Heart right ventricle (tissue), 16 donors: Measurements from ENCODE around the gene TOP1. TPM values are rescaled to one million over a fixed set of nuclear protein-coding genes. Genes with fewer than 3 reads are reported as not detected.

Experiments
- ATAC-seq, 8 donors: fragments of 200-7000 bp; cut with Tn5 transposase; one replicate each; pipeline ENCODE4 v1.9.1; 2020; ENCODE audit warnings: mild to moderate bottlenecking in 8 of 8, moderate library complexity in 8 of 8, moderate number of reproducible peaks in 1 of 8
- DNase-seq, 2 donors: peaks; one replicate each; pipeline ENCODE4 v3.0.0-alpha.2; 2020
- H3K27ac ChIP-seq, 10 donors: fragments of 200-600 bp; sonication (generic) in 2 of 10; one replicate each; pipeline versions ENCODE4 v1.5.0 to v1.8.0; 2020 to 2022; ENCODE audit warnings: mild to moderate bottlenecking in 3 of 10
- H3K27me3 ChIP-seq, 7 donors: fragments of 200-600 bp; one replicate each; pipeline ENCODE4 v1.8.0; 2021 to 2022; ENCODE audit warnings: mild to moderate bottlenecking in 2 of 7
- H3K36me3 ChIP-seq, 9 donors: fragments of 200-600 bp; sonication (generic) in 1 of 9; one replicate each; pipeline versions ENCODE4 v1.5.0 to v1.8.0; 2020 to 2022; ENCODE audit warnings: mild to moderate bottlenecking in 2 of 9
- H3K4me1 ChIP-seq, 9 donors: fragments of 200-600 bp; sonication (generic) in 1 of 9; one replicate each; pipeline versions ENCODE4 v1.5.0 to v1.8.0; 2020 to 2022; ENCODE audit warnings: mild to moderate bottlenecking in 4 of 9
- H3K4me3 ChIP-seq, 10 donors: fragments of 200-600 bp; sonication (generic) in 2 of 10; one replicate each; pipeline versions ENCODE4 v1.5.0 to v1.8.0; 2020 to 2022; ENCODE audit warnings: mild to moderate bottlenecking in 7 of 10, moderate library complexity in 2 of 10
- H3K9me3 ChIP-seq, 11 donors: fragments of 200-600 bp in 10 of 11; sonication (generic) in 2 of 11; one replicate each; pipeline versions ENCODE4 v1.5.0 to v1.8.0; 2013 to 2022; ENCODE audit warnings: mild to moderate bottlenecking in 2 of 11, control low read depth in 1 of 11, moderate library complexity in 1 of 11
- CTCF ChIP-seq, 9 donors: fragments of 200-600 bp; sonication (generic) in 2 of 9; IDR thresholded peaks; one replicate each; pipeline versions ENCODE4 v1.5.0 to v1.8.0; 2021 to 2022; ENCODE audit warnings: antibody characterized with exemption in 9 of 9, mild to moderate bottlenecking in 5 of 9, moderate library complexity in 1 of 9
- WGBS, 2 donors: extraction: QIAGEN DNeasy Blood & Tissue Kit; methylation state at CpG; one replicate each; pipeline ENCODE4 v1.1.7; 2013; ENCODE audit warnings: inconsistent platforms in 1 of 2; 5-methylcytosine and 5-hydroxymethylcytosine counted together
- intact Hi-C, 10 donors: fragments of 100-400 bp; cut with DNase I; formaldehyde crosslinking; loops; one replicate each; pipeline versions ENCODE4 v1.11.1 to v1.14.2; 2022
- polyA plus RNA-seq, 2 donors: library from polyadenylated mRNA; stranded (reverse); fragments of 200-250 nt; gene quantifications; one replicate each; pipeline ENCODE4 v1.2.3, GENCODE V29; 2013
- total RNA-seq, 10 donors: library from RNA; stranded (reverse); fragmentation: NEBNext Ultra II Directional in 3 of 10; extraction: Animal tissue kit (Norgen Biotek cat#: 25700) in 3 of 10; gene quantifications; one replicate each; pipeline versions ENCODE4 v1.2.1 to v1.2.4, GENCODE V29; 2021 to 2023
- donor health status: Arrhythmogenic right ventricular cardiomyopathy.
- donor health status: ischemic (EF 13 %, LVEDD 7.1; RV severe dilation, severe dysfunction).
- donor health status: healthy with polysubstance abuse.
- donor health status: DM: no; HTN: yes; CAD: no.
- donor health status: DM: no; HTN: no; CAD: no.
- donor health status: ischemic (EF 25% LVEDD 6.9; RV normal size, moderate dysfunction).
- donor health status: ischemic (EF 25% LVEDD 5.7; RV mildly dilated, moderate dysfunction).
- donor health status: healthy.
- donor health status: DM: yes; HTN: yes; CAD: no.
- donor health status: Ischemic cardiomyopathy.
- donor health status: ischemic (EF 35%, LVEDD 5.7; RV mildly dilated, moderate dysfunction).
- donor health status: nonischemic (EF 11% LVEDD 7.7; RV severe dilation, severe dysfunction).
- donor health status: DM: yes; HTN: yes; CAD: no.
- donor health status: PGD.
- donor health status: ischemic (EF 29% LVEDD 5.4; RV normal size, mild dysfunction).
- donor health status: nonischemic (EF 23%, LVEDD 6.1; RV moderate dilation, normal function).

Gene TOP1
- total and polyA plus RNA-seq, 12 donors = 13.5 to 28.3 (median 23.1) TPM

GRCh38 chr20:41047279-41047974 is 18.8 kb downstream of the TOP1 start:
- no peak for TF ChIP-seq CTCF (IDR thresholded peaks at IDR 0.05)
- WGBS, 2 donors = 49 to 51% methylated on average over 5 of the region's 5 CpGs
- Histone ChIP-seq H3K27me3 (no peaks in the 10 kb centered on the region), H3K4me1 (peaks cover 19 to 97% (median 83%) of the 10 kb centered on the region in 9 donors), H3K36me3 (no peaks in the 10 kb centered on the region), H3K27ac (peak overlapping the region in 5 of 10 donors; percentile 24 to 76 (median 58)), H3K9me3 (no peaks in the 10 kb centered on the region), H3K4me3 (peak overlapping the region in 5 of 10 donors; percentile 2 to 44 (median 32))
- DNase-seq (no peak), ATAC-seq (peak in 2 of 8 donors; percentile 4 to 13)
- intact Hi-C loops = loop anchor here in 1 of 10 donors (2.0 kb wide), 1 partner anchor 17 kb away; no protein-coding TSS in a partner anchor

- H3K27me3 ChIP-seq = no peaks in the 10 kb centered on the region
- DNase-seq = no peak
- ATAC-seq = peak in 6 of 8 donors; percentile 42 to 74 (median 61)
- no peaks in the 10 kb centered on the region for H3K9me3 ChIP-seq
- H3K36me3 ChIP-seq = no peaks in the 10 kb centered on the region
- intact Hi-C loops = loop anchor here in 1 of 10 donors (2.0 kb wide), 1 partner anchor 17 kb away; no protein-coding TSS in a partner anchor
- peaks cover 19 to 97% (median 86%) of the 10 kb centered on the region in 9 donors for H3K4me1 ChIP-seq
- 13 to 26% methylated on average over 1 of the region's 1 CpG for WGBS, 2 donors
- no peak for TF ChIP-seq CTCF (IDR thresholded peaks at IDR 0.05)
- H3K4me3 ChIP-seq = peak overlapping the region in 8 of 10 donors; percentile 2 to 44 (median 30)
- H3K27ac ChIP-seq = peak overlapping the region in 8 of 10 donors; percentile 20 to 76 (median 44)
Observed at GRCh38 chr20:41047975-41048305, 19.3 kb downstream of the TOP1 start.

- no peaks in the 10 kb centered on the region for H3K36me3 ChIP-seq
- TF ChIP-seq CTCF (IDR thresholded peaks at IDR 0.05) = no peak
- WGBS, 2 donors = 50 to 63% methylated on average over 7 of the region's 7 CpGs
- DNase-seq (no peak), ATAC-seq (no peak)
- no peaks in the 10 kb centered on the region for H3K9me3 ChIP-seq
- peak overlapping the region in 7 of 10 donors; percentile 5 to 44 (median 32) for H3K4me3 ChIP-seq
- H3K4me1 ChIP-seq = peaks cover 22 to 97% (median 92%) of the 10 kb centered on the region in 9 donors
- peak overlapping the region in 8 of 10 donors; percentile 20 to 76 (median 44) for H3K27ac ChIP-seq
- intact Hi-C loops = no loop called here
- no peaks in the 10 kb centered on the region for H3K27me3 ChIP-seq
Observed at GRCh38 chr20:41048461-41049301, 20.1 kb downstream of the TOP1 start.

DNA sequence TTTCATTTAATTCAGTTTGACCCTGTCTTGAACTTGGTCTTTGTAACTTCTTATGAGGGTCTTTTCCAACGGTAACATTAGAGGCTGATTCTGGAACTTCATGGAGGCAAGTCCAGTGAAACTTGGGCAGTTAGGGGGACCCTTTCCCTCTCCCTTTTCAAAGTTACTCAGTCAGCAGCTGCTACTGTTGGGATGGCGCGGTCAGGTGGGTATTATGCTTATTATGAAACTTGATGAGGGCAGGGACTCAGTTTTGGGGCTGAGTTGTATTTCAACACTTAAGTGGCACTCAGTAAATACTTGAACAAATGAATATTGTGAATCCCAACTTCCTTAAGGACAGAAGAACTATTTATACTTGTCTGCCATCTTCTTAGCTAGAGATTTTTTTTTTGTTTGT is 20.8 kb downstream of the TOP1 start:
- no peak for TF ChIP-seq CTCF (IDR thresholded peaks at IDR 0.05)
- no peaks in the 10 kb centered on the region for H3K9me3 ChIP-seq
- no peak for ATAC-seq
- no peaks in the 10 kb centered on the region for H3K36me3 ChIP-seq
- no peak for DNase-seq
- H3K4me1 ChIP-seq = peaks cover 22 to 100% (median 95%) of the 10 kb centered on the region in 9 donors
- H3K27ac ChIP-seq = peak overlapping the region in 2 of 10 donors; percentile 68 to 76
- H3K4me3 ChIP-seq = no peak overlapping the region
- intact Hi-C loops = no loop called here
- no peaks in the 10 kb centered on the region for H3K27me3 ChIP-seq
- 62 to 65% methylated on average over 3 of the region's 3 CpGs for WGBS, 2 donors
